ENCODE data around the gene TNFRSF13B. TPM values are rescaled to one million over a fixed set of nuclear protein-coding genes. Genes with fewer than 3 reads are reported as not detected.

TNFRSF13B gene
- total RNA-seq, 3 donors from 2014 or later (not counting 1 experiment from before 2014, with no cell fraction given): 0.70 to 7.7 (median 0.89) TPM

- Mint-ChIP-seq H3K4me3 (no peak overlapping the region), H3K4me1 (peaks cover 0 to 6% of the 10 kb centered on the region in 2 donors), H3K36me3 (peaks cover 4% of the 10 kb centered on the region), H3K27ac (no peak overlapping the region), H3K27me3 (ENCODE audit: low read depth in 2 of 2) (peaks cover 7 to 11% of the 10 kb centered on the region in 2 donors), H3K9me3 (peaks cover 3% of the 10 kb centered on the region in 2 donors)
- Histone ChIP-seq H3K4me3 (ENCODE audit: low read length) (no peak overlapping the region), H3K27ac (ENCODE audit: low read length) (no peak overlapping the region), H3K9me3 (ENCODE audit: control insufficient read depth, insufficient read depth, low read length) (peaks cover 3% of the 10 kb centered on the region), H3K4me1 (ENCODE audit: control insufficient read depth, insufficient read depth, low read length) (no peaks in the 10 kb centered on the region), H3K27me3 (ENCODE audit: control insufficient read depth, insufficient read depth, low read length) (no peaks in the 10 kb centered on the region), H3K36me3 (ENCODE audit: control insufficient read depth, insufficient read depth, low read length) (no peaks in the 10 kb centered on the region)
- no peak for TF ChIP-seq CTCF (IDR thresholded peaks at IDR 0.05)
- ATAC-seq: no peak
- intact Hi-C loops (cut with micrococcal nuclease): no loop called here
- WGBS (ENCODE audit: insufficient coverage): 79% methylated on average over 16 of the region's 16 CpGs
- peak in 1 of 2 donors; percentile 9 for DNase-seq
Measured at GRCh38 chr17:16943541-16944333, 28.2 kb downstream of the TNFRSF13B start.

GRCh38 chr17:16943032-16943352, 28.9 kb downstream of the TNFRSF13B start:
- H3K4me3 ChIP-seq (ENCODE audit: low read length): no peak overlapping the region
- intact Hi-C loops (cut with micrococcal nuclease): no loop called here
- WGBS (ENCODE audit: insufficient coverage): 88% methylated on average over 3 of the region's 3 CpGs
- DNase-seq (no peak), ATAC-seq (no peak)
- no peak overlapping the region for H3K27ac Mint-ChIP-seq
- TF ChIP-seq CTCF (IDR thresholded peaks at IDR 0.05): no peak
- H3K9me3 Mint-ChIP-seq: no peaks in the 10 kb centered on the region
- H3K36me3 ChIP-seq (ENCODE audit: control insufficient read depth, insufficient read depth, low read length): no peaks in the 10 kb centered on the region
- no peaks in the 10 kb centered on the region for H3K36me3 Mint-ChIP-seq
- no peaks in the 10 kb centered on the region for H3K9me3 ChIP-seq (ENCODE audit: control insufficient read depth, insufficient read depth, low read length)
- H3K4me1 Mint-ChIP-seq: peaks cover 0 to 6% of the 10 kb centered on the region in 2 donors
- no peak overlapping the region for H3K27ac ChIP-seq (ENCODE audit: low read length)
- no peaks in the 10 kb centered on the region for H3K4me1 ChIP-seq (ENCODE audit: control insufficient read depth, insufficient read depth, low read length)
- peaks cover 7 to 8% of the 10 kb centered on the region in 2 donors for H3K27me3 Mint-ChIP-seq (ENCODE audit: low read depth in 2 of 2)
- no peaks in the 10 kb centered on the region for H3K27me3 ChIP-seq (ENCODE audit: control insufficient read depth, insufficient read depth, low read length)
- H3K4me3 Mint-ChIP-seq: no peak overlapping the region

DNA sequence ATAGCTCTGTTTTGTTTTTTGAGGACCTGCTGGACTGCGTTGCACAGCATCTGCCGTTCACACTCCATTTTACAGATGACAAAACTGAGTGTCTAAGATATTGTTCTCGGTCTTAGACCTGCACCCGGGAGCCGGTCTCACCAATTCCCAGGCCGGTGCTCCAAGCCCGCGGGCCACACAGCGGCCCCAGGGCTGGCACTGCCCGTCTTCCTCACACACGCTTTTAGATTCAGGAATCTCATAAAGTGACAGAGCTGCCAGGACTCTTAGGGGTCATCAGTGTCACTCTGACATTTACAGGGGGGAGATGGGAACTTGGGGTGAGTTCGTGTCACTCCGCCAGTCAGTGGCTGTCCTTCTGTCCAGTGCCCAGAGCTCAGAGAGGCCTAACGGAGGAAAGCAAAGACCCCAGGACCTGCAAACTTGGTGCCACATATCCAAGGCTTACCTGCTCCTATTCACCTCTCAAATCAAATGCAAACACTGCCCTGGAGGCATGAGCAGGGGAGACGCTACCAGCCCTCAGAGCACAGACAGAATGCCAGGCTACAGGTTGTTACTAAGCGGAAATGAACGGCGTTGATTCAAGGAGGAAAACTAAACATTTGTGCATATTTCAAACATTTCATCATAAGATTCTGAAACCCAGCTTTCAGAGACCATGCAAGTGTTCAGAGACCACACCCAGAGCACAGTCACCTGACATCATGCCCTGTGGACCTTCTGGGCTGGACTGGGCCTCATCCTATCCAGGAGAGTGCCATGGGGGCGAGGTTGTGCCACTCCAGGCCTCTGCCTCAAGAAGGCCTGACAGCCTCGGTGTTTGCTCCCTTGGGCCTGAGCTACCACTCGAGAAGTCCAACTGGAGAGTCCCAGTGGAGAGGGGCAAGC, 29.5 kb downstream of the TNFRSF13B start:
- Mint-ChIP-seq H3K36me3 (no peaks in the 10 kb centered on the region), H3K4me3 (no peak overlapping the region), H3K4me1 (peaks cover 0 to 6% of the 10 kb centered on the region in 2 donors), H3K27ac (no peak overlapping the region), H3K27me3 (ENCODE audit: low read depth in 2 of 2) (peaks cover 7 to 8% of the 10 kb centered on the region in 2 donors), H3K9me3 (no peaks in the 10 kb centered on the region)
- Histone ChIP-seq H3K4me1 (ENCODE audit: control insufficient read depth, insufficient read depth, low read length) (no peaks in the 10 kb centered on the region), H3K4me3 (ENCODE audit: low read length) (no peak overlapping the region), H3K27ac (ENCODE audit: low read length) (no peak overlapping the region), H3K36me3 (ENCODE audit: control insufficient read depth, insufficient read depth, low read length) (no peaks in the 10 kb centered on the region), H3K27me3 (ENCODE audit: control insufficient read depth, insufficient read depth, low read length) (no peaks in the 10 kb centered on the region), H3K9me3 (ENCODE audit: control insufficient read depth, insufficient read depth, low read length) (no peaks in the 10 kb centered on the region)
- TF ChIP-seq CTCF (IDR thresholded peaks at IDR 0.05): no peak
- 93% methylated on average over 21 of the region's 21 CpGs for WGBS (ENCODE audit: insufficient coverage)
- ATAC-seq (no peak), DNase-seq (peak in 1 of 2 donors; percentile 2)
- intact Hi-C loops (cut with micrococcal nuclease): no loop called here
